Cardiac muscle cell (in vitro differentiated cells and primary cell): Measurements from ENCODE around the gene ECI1. TPM values are rescaled to one million over a fixed set of nuclear protein-coding genes. Genes with fewer than 3 reads are reported as not detected.

Source experiments
- DNase-seq, 2 donors: peaks; one replicate each; pipeline versions ENCODE4 v3.0.0 to v3.0.0-alpha.2; 2010 to 2017; ENCODE audit warnings: low read depth in 1 of 2, low spot score in 1 of 2
- H3K27ac ChIP-seq: fragments of 200-600 bp; sonication (generic); 2 replicates; pipeline ENCODE4 v1.5.1; 2016
- H3K27me3 ChIP-seq: fragments of 200-600 bp; sonication (generic); 2 replicates; pipeline ENCODE4 v1.6.0; 2016; ENCODE audit warnings: control low read depth
- H3K36me3 ChIP-seq: fragments of 200-600 bp; sonication (generic); 2 replicates; pipeline ENCODE4 v1.5.1; 2016; ENCODE audit warnings: control low read depth
- H3K4me1 ChIP-seq: fragments of 200-600 bp; sonication (generic); 2 replicates; pipeline ENCODE4 v1.8.1; 2017; ENCODE audit warnings: low read depth, mild to moderate bottlenecking, mixed run types
- H3K4me3 ChIP-seq: fragments of 200-600 bp; sonication (generic); 2 replicates; pipeline ENCODE4 v1.5.1; 2016; ENCODE audit warnings: mild to moderate bottlenecking
- H3K9me3 ChIP-seq: fragments of 200-600 bp; sonication (generic); 2 replicates; pipeline ENCODE4 v1.5.1; 2017; ENCODE audit warnings: low read depth, mild to moderate bottlenecking, control low read depth
- polyA plus RNA-seq: library from polyadenylated mRNA; unstranded; fragments of >200 nt; fragmentation: Nextera tagmentation; extraction: Ambion mirVana; gene quantifications from 2 replicates; pipeline ENCODE4 v1.2.1, GENCODE V29; 2016
- total RNA-seq: library from RNA; depleted of rRNA; stranded (reverse); fragments of >200 nt; gene quantifications from 2 replicates; pipeline ENCODE4 v1.2.3, GENCODE V29; 2016
- TF ChIP-seq, protein P1 (sequence below): IDR thresholded peaks from 2 replicates; pipeline ENCODE4 v1.5.1; 2012; ENCODE audit warnings: low read depth, mild to moderate bottlenecking, low read length

ECI1 gene
- total and polyA plus RNA-seq, 2 experiments from 2014 or later = 137 to 343 TPM

GRCh38 chr16:2210009-2210332 is 41.4 kb downstream of the ECI1 start:
- Histone ChIP-seq H3K9me3 (no peaks in the 10 kb centered on the region), H3K4me3 (no peak overlapping the region), H3K27me3 (no peaks in the 10 kb centered on the region), H3K27ac (peak overlapping the region; percentile 81), H3K36me3 (peaks cover 5% of the 10 kb centered on the region), H3K4me1 (peaks cover 26% of the 10 kb centered on the region)
- TF ChIP-seq, protein P1, sequence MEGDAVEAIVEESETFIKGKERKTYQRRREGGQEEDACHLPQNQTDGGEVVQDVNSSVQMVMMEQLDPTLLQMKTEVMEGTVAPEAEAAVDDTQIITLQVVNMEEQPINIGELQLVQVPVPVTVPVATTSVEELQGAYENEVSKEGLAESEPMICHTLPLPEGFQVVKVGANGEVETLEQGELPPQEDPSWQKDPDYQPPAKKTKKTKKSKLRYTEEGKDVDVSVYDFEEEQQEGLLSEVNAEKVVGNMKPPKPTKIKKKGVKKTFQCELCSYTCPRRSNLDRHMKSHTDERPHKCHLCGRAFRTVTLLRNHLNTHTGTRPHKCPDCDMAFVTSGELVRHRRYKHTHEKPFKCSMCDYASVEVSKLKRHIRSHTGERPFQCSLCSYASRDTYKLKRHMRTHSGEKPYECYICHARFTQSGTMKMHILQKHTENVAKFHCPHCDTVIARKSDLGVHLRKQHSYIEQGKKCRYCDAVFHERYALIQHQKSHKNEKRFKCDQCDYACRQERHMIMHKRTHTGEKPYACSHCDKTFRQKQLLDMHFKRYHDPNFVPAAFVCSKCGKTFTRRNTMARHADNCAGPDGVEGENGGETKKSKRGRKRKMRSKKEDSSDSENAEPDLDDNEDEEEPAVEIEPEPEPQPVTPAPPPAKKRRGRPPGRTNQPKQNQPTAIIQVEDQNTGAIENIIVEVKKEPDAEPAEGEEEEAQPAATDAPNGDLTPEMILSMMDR = no peak
- no peak for DNase-seq

DNA sequence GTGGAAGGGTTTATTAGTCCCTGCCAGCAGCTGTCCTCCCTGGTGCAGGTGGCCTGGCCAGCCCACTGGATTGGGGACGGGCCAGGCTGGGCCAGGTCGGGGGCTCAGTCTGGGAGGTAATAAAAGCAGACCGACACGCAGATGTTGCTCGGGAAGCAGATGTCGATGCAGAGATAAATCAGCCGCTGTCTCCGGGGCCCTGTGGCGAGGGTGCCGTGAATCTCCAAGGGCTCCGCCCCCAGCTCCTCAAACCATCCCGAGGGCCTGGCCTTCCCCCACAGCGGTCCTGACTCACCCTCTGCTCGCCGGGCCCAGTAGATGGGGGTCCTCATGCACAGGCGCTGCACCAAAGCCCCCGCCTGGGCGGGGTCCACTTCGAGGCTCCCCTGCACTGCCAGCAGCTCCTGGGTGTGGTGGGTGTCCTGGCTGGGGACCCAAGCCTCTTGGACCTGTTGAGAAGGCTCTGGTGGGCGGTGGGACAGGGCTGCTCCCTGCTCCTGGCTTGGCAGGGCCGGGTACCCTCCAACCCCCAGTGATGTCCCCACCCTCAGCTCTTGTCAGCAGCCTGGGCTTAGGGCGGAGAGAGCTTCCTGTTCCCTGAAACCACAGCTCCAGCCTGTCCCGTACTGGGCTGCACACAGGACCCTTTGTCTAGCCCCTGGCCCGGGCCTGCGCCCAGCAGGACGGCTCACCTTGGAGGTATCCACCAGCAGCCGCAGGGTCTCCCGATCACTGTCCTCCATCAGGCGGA is 42.0 kb downstream of the ECI1 start:
- Histone ChIP-seq H3K27ac (peak overlapping the region; percentile 81), H3K36me3 (peaks cover 5% of the 10 kb centered on the region), H3K9me3 (no peaks in the 10 kb centered on the region), H3K4me3 (no peak overlapping the region), H3K4me1 (peaks cover 26% of the 10 kb centered on the region), H3K27me3 (no peaks in the 10 kb centered on the region)
- TF ChIP-seq, protein P1 = no peak
- DNase-seq = no peak

- H3K4me1 ChIP-seq = peaks cover 26% of the 10 kb centered on the region
- H3K9me3 ChIP-seq = no peaks in the 10 kb centered on the region
- H3K4me3 ChIP-seq = no peak overlapping the region
- peaks cover 5% of the 10 kb centered on the region for H3K36me3 ChIP-seq
- no peak overlapping the region for H3K27ac ChIP-seq
- DNase-seq = no peak
- no peaks in the 10 kb centered on the region for H3K27me3 ChIP-seq
- TF ChIP-seq, protein P1 = no peak
Observed at GRCh38 chr16:2208772-2209171, 42.6 kb downstream of the ECI1 start.

- H3K27ac ChIP-seq = no peak overlapping the region
- TF ChIP-seq, protein P1 = no peak
- no peak for DNase-seq
- no peaks in the 10 kb centered on the region for H3K27me3 ChIP-seq
- H3K4me3 ChIP-seq = no peak overlapping the region
- no peaks in the 10 kb centered on the region for H3K9me3 ChIP-seq
- H3K4me1 ChIP-seq = peaks cover 23% of the 10 kb centered on the region
- peaks cover 5% of the 10 kb centered on the region for H3K36me3 ChIP-seq
Observed at GRCh38 chr16:2208308-2208707, 43.1 kb downstream of the ECI1 start.

GRCh38 chr16:2207872-2208271 is 43.5 kb downstream of the ECI1 start:
- H3K27me3 ChIP-seq = no peaks in the 10 kb centered on the region
- H3K4me3 ChIP-seq = no peak overlapping the region
- H3K4me1 ChIP-seq = peaks cover 19% of the 10 kb centered on the region
- no peak overlapping the region for H3K27ac ChIP-seq
- no peaks in the 10 kb centered on the region for H3K9me3 ChIP-seq
- no peak for DNase-seq
- peaks cover 5% of the 10 kb centered on the region for H3K36me3 ChIP-seq
- TF ChIP-seq, protein P1 = no peak
